Left ventricle myocardium inferior (tissue), 1 donor: ENCODE results near the gene APCDD1L. TPM values are rescaled to one million over a fixed set of nuclear protein-coding genes. Genes with fewer than 3 reads are reported as not detected.
A peak's percentile ranks its signal among the peaks of the same experiment; 100 is the strongest.

Experiments
- DNase-seq: peaks from one replicate; pipeline ENCODE4 v3.0.0-alpha.2; 2020
- H3K27ac ChIP-seq: fragments of 200-600 bp; replicated peaks from 2 replicates; pipeline ENCODE4 v1.8.0; 2021
- H3K27me3 ChIP-seq: fragments of 200-600 bp; 2 replicates; pipeline ENCODE4 v1.8.0; 2021; ENCODE audit warnings: low read depth
- H3K36me3 ChIP-seq: fragments of 200-600 bp; 2 replicates; pipeline ENCODE4 v1.8.0; 2021
- H3K4me1 ChIP-seq: fragments of 200-600 bp; 2 replicates; pipeline ENCODE4 v1.8.0; 2021
- H3K4me3 ChIP-seq: fragments of 200-600 bp; 2 replicates; pipeline ENCODE4 v1.8.0; 2021; ENCODE audit warnings: mild to moderate bottlenecking, moderate library complexity
- H3K9me3 ChIP-seq: fragments of 200-600 bp; replicated peaks from 2 replicates; pipeline ENCODE4 v1.8.0; 2021
- CTCF ChIP-seq: fragments of 200-600 bp; IDR thresholded peaks from 2 replicates; pipeline ENCODE4 v1.8.0; 2021; ENCODE audit warnings: antibody characterized with exemption, mild to moderate bottlenecking, borderline replicate concordance
- intact Hi-C: fragments of 100-400 bp; cut with micrococcal nuclease; formaldehyde crosslinking; loops from one replicate; pipeline ENCODE4 v1.11.0; 2022
- total RNA-seq: library from RNA; stranded (reverse); fragmentation: NEBNext Ultra II Directional; extraction: Animal tissue kit (Norgen Biotek cat#: 25700); gene quantifications from one replicate; pipeline ENCODE4 v1.2.1, GENCODE V29; 2021
- donor health status: DM: no; HTN: yes; CAD: no; lungs with severe emphysema.

Gene APCDD1L
- total RNA-seq, 1 donor from 2014 or later = 0.91 TPM

DNA sequence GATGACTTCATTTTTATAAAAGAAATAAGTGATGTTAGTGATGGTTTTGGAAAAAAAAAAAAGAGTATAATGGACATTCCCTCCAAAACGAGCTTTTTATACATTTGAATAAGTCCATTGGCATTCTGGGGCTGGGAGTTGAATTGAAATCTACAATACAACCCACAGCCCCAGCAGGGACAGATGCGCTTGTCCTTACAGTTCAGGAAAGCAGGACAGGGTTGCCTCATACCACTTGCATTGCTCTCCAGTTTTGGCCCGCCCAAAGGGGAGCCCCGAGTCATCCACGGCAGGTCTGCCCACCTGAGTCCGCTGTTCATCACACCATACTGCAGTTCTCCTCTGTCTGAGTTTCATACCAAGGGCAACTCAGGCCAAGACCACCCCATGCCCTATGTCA is 80.0 kb downstream of the APCDD1L start:
- no peak for DNase-seq
- intact Hi-C loops = no loop called here

DNA sequence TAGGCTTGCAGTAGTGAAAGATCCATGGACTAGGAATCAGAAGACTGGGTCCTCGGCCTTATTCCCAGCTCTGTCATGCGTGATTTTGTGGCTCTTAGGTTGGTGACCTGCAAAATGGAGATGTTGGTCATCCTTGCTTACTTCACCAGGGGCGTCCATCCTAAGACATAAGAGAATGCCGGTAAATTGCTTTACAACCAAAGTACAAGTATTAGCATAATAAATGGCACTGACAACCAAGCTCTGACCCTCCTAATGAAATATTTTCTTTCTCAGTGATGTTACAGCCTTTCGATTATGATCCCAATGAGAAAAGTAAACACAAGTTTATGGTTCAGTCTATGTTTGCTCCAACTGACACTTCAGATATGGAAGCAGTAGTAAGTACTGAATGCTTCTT is 80.9 kb downstream of the APCDD1L start:
- peaks cover 46% of the 10 kb centered on the region for H3K4me1 ChIP-seq
- intact Hi-C loops = no loop called here
- peaks cover 4% of the 10 kb centered on the region for H3K36me3 ChIP-seq
- no peak for DNase-seq
- no peak for TF ChIP-seq CTCF
- no peaks in the 10 kb centered on the region for H3K9me3 ChIP-seq
- H3K27ac ChIP-seq = no peak overlapping the region
- no peaks in the 10 kb centered on the region for H3K27me3 ChIP-seq
- no peak overlapping the region for H3K4me3 ChIP-seq

More for the DNA sequence above, 80.0 kb downstream of the APCDD1L start:
- H3K4me1 ChIP-seq = peaks cover 55% of the 10 kb centered on the region
- no peaks in the 10 kb centered on the region for H3K9me3 ChIP-seq
- no peak overlapping the region for H3K27ac ChIP-seq
- H3K36me3 ChIP-seq = peaks cover 4% of the 10 kb centered on the region
- no peak overlapping the region for H3K4me3 ChIP-seq
- no peak for TF ChIP-seq CTCF
- H3K27me3 ChIP-seq = no peaks in the 10 kb centered on the region

GRCh38 chr20:58433759-58434158 is 81.4 kb downstream of the APCDD1L start:
- Histone ChIP-seq H3K27ac (no peak overlapping the region), H3K36me3 (peaks cover 9% of the 10 kb centered on the region), H3K9me3 (peaks cover 1% of the 10 kb centered on the region), H3K27me3 (no peaks in the 10 kb centered on the region), H3K4me1 (peaks cover 40% of the 10 kb centered on the region), H3K4me3 (no peak overlapping the region)
- no peak for TF ChIP-seq CTCF
- no peak for DNase-seq
- intact Hi-C loops = no loop called here

GRCh38 chr20:58433029-58433647 is 82.1 kb downstream of the APCDD1L start:
- Histone ChIP-seq H3K27me3 (no peaks in the 10 kb centered on the region), H3K9me3 (peaks cover 3% of the 10 kb centered on the region), H3K27ac (peak overlapping the region; percentile 2), H3K4me3 (no peak overlapping the region), H3K4me1 (peaks cover 36% of the 10 kb centered on the region), H3K36me3 (peaks cover 13% of the 10 kb centered on the region)
- intact Hi-C loops = no loop called here
- DNase-seq = no peak
- TF ChIP-seq CTCF = no peak

DNA sequence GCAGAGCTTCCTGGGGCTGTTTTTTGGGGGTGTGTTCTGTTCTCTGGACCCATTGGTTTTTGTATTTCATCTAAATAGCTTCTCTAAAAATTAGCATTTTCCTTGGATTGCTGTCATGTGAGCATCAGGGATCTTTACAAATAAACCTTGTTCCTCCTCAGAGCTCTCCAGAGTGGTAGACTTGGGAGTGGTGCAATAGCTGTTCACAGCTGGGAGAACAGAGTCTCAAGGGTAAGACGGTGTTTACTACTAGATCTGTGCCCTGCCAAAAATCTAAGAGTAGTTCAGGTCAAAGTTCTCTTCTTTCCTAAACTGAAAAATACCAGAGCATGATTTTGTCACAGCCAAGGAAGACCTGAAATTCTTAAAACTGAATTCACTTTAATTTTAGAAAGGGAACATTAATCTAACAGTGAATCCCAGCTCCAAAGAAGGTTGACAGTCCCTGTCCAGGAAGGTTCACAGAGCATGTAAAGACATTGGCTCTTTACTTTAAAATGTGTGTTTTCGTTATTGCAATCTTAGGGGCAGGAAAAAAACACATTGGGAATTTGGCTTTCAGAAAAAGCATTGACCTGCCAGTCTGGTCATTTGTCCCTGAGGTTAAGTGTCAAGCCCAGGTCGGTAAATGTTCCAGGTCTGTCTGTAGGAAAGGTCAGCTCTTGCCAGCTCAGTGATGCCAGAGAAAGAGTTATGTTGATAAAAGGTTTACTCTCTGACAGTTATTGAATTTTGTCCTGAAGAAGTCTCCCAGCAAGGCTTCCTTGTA is 82.8 kb downstream of the APCDD1L start:
- Histone ChIP-seq H3K36me3 (peaks cover 13% of the 10 kb centered on the region), H3K9me3 (peaks cover 3% of the 10 kb centered on the region), H3K27ac (peak overlapping the region; percentile 41), H3K4me3 (no peak overlapping the region), H3K4me1 (peaks cover 36% of the 10 kb centered on the region), H3K27me3 (no peaks in the 10 kb centered on the region)
- no peak for TF ChIP-seq CTCF
- intact Hi-C loops = no loop called here
- DNase-seq = no peak
